ENCODE measurements around the gene SHISAL2A.

DNA sequence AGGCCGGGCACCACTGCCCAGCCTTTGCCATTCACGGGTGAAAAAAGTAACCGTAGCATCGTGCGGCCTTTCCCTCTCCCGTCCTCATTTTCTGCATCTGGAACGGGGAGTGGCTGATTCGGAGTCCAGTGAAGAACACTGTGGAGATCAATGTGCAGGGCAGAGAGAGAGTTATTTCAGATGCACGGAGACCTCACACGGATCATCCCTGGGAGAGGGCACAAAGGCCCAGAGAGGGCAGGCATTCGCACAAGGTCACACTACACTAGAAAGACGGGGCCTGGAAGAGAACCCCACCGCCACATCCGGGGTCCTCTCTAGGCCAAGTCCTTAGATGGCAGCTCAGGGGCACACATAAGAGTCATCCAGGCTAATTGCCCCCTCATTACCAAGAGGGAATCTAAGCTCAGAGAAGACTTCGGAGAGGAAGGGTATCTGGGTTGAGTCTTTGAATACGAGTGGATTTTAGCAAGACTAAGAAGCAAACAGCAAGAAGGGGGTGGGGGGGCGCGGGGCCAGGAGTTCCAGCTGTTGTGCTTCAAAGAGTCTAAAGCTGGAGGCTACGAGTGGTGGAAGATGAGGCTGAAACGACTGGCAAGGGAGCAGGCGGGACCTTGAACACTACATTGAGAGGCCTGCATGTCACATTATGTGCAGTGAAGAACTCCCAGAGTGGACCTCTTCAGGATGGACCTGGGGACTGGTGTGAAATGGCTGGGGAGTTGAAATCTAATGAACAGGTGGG, 29.9 kb upstream of the SHISAL2A start:
- TF ChIP-seq, protein P1, sequence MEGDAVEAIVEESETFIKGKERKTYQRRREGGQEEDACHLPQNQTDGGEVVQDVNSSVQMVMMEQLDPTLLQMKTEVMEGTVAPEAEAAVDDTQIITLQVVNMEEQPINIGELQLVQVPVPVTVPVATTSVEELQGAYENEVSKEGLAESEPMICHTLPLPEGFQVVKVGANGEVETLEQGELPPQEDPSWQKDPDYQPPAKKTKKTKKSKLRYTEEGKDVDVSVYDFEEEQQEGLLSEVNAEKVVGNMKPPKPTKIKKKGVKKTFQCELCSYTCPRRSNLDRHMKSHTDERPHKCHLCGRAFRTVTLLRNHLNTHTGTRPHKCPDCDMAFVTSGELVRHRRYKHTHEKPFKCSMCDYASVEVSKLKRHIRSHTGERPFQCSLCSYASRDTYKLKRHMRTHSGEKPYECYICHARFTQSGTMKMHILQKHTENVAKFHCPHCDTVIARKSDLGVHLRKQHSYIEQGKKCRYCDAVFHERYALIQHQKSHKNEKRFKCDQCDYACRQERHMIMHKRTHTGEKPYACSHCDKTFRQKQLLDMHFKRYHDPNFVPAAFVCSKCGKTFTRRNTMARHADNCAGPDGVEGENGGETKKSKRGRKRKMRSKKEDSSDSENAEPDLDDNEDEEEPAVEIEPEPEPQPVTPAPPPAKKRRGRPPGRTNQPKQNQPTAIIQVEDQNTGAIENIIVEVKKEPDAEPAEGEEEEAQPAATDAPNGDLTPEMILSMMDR (IDR thresholded peaks at IDR 0.05) = no peak
- no peak for TF ChIP-seq EP300 (IDR thresholded peaks at IDR 0.05)

All from suprapubic skin (tissue), 3 donors.